ENCODE results near the gene NR3C2. TPM values are rescaled to one million over a fixed set of nuclear protein-coding genes. Genes with fewer than 3 reads are reported as not detected.

Gene NR3C2
- total RNA-seq, 1 experiment from 2014 or later, result 2.7 TPM

- no peak overlapping the region for H3K9ac ChIP-seq (ENCODE audit: low read length)
- peaks cover 5 to 6% of the 10 kb centered on the region in 2 experiments; a peak in 3 of 4 replicates for H3K9me3 ChIP-seq (ENCODE audit: control insufficient read depth in 1 of 2, insufficient read depth in 1 of 2, low read depth in 1 of 2, low read length in 2 of 2)
- RAD21 ChIA-PET (ENCODE audit: low non-redundant PET in 1 of 2, low total read pairs in 2 of 2, uncharacterized antibody in 2 of 2, unreplicated experiment in 2 of 2), result no interaction called here
- no peak overlapping the region for H3K4me3 ChIP-seq (replicated peaks in 1 of 2; ENCODE audit: low read depth in 1 of 2, low read length in 2 of 2)
- H3K79me2 ChIP-seq (ENCODE audit: insufficient read depth, low read length), result no peaks in the 10 kb centered on the region
- no peak for DNase-seq (ENCODE audit: low read depth, low spot score)
- no peaks in the 10 kb centered on the region for H3K36me3 ChIP-seq (ENCODE audit: control insufficient read depth in 1 of 2, insufficient read depth in 2 of 2, low read length in 2 of 2)
- no peaks in the 10 kb centered on the region for H3K4me1 ChIP-seq (ENCODE audit: control insufficient read depth in 1 of 2, insufficient read depth in 2 of 2, low read length in 2 of 2)
- CTCF ChIA-PET, result no interaction called here
- no peaks in the 10 kb centered on the region for H3K9me2 ChIP-seq (ENCODE audit: insufficient read depth)
- H3K27me3 ChIP-seq (ENCODE audit: insufficient read depth, low read length), result no peaks in the 10 kb centered on the region
- intact Hi-C loops (cut with micrococcal nuclease), result no loop called here
- no peak overlapping the region for H2AFZ ChIP-seq (ENCODE audit: low read depth, low read length, poor library complexity, severe bottlenecking)
- ATAC-seq, result no peak
- POLR2A ChIA-PET, result no interaction called here
- TF ChIP-seq CBX3 (IDR thresholded peaks at IDR 0.05; ENCODE audit: low read depth) (no peak), YY1 (IDR thresholded peaks at IDR 0.05; ENCODE audit: extremely low read depth, insufficient replicate concordance, low read depth, low read length) (no peak), SIN3A (IDR thresholded peaks at IDR 0.05; ENCODE audit: low read depth) (no peak), MAX (IDR thresholded peaks at IDR 0.05) (no peak), POLR2AphosphoS5 (IDR thresholded peaks at IDR 0.05; ENCODE audit: low read depth, low read length) (no peak), EZH2phosphoT487 (IDR thresholded peaks at IDR 0.05; ENCODE audit: borderline replicate concordance) (no peak), ZNF274 (IDR thresholded peaks at IDR 0.05; ENCODE audit: low read depth, low read length) (no peak), REST (IDR thresholded peaks at IDR 0.05; ENCODE audit: low read depth) (no peak), SP1 (IDR thresholded peaks at IDR 0.05; ENCODE audit: low read depth) (no peak), ELF1 (IDR thresholded peaks at IDR 0.05; ENCODE audit: borderline replicate concordance, low read depth) (no peak)
- no peaks in the 10 kb centered on the region for H4K20me1 ChIP-seq (ENCODE audit: insufficient read depth)
- no peak overlapping the region for H3K27ac ChIP-seq (ENCODE audit: low read depth, low read length)
- no peak overlapping the region for H3K4me2 ChIP-seq (ENCODE audit: low read length)
- no TSS peak for BruUV-seq (replicated peaks)
Measured at GRCh38 chr4:148296498-148296897, 145.7 kb downstream of the NR3C2 start.
